ACHN (cell line): ENCODE data around the gene GPR15.

Experiments
- DNase-seq: peaks from one replicate; pipeline ENCODE4 v3.0.0-alpha.2; 2015
- in situ Hi-C: cut with HindIII; loops from 2 replicates; pipeline ENCODE4 v1.10.0; 2017; ENCODE audit warnings: low sequenced_read_pairs, low pct_ligation_motif_present, low pct_unique_long_range_greater_than_20kb

The GPR15 gene

GRCh38 chr3:98577178-98577895 is 45.6 kb downstream of the GPR15 start:
- in situ Hi-C loops, result no loop called here

GRCh38 chr3:98580401-98581386 is 48.9 kb downstream of the GPR15 start:
- in situ Hi-C loops, result no loop called here

More at GRCh38 chr3:98577178-98577895, 45.6 kb downstream of the GPR15 start:
- no peak for DNase-seq

GRCh38 chr3:98581474-98581873 is 49.7 kb downstream of the GPR15 start:
- no peak for DNase-seq
- in situ Hi-C loops, result no loop called here

More at GRCh38 chr3:98580401-98581386, 48.9 kb downstream of the GPR15 start:
- no peak for DNase-seq

GRCh38 chr3:98582042-98582441 is 50.3 kb downstream of the GPR15 start:
- no peak for DNase-seq
- in situ Hi-C loops, result no loop called here

GRCh38 chr3:98583766-98584165 is 52.0 kb downstream of the GPR15 start:
- in situ Hi-C loops, result no loop called here
- DNase-seq, result no peak
